HG03378 (cell line): ENCODE data around the gene IGSF9B.

Source experiments
- ATAC-seq: cut with Tn5 transposase; IDR thresholded peaks from one replicate; pipeline ENCODE4 v1.9.1; 2021; ENCODE audit warnings: mild to moderate bottlenecking, moderate library complexity; ENCODE audit not compliant: unreplicated experiment

IGSF9B gene

DNA sequence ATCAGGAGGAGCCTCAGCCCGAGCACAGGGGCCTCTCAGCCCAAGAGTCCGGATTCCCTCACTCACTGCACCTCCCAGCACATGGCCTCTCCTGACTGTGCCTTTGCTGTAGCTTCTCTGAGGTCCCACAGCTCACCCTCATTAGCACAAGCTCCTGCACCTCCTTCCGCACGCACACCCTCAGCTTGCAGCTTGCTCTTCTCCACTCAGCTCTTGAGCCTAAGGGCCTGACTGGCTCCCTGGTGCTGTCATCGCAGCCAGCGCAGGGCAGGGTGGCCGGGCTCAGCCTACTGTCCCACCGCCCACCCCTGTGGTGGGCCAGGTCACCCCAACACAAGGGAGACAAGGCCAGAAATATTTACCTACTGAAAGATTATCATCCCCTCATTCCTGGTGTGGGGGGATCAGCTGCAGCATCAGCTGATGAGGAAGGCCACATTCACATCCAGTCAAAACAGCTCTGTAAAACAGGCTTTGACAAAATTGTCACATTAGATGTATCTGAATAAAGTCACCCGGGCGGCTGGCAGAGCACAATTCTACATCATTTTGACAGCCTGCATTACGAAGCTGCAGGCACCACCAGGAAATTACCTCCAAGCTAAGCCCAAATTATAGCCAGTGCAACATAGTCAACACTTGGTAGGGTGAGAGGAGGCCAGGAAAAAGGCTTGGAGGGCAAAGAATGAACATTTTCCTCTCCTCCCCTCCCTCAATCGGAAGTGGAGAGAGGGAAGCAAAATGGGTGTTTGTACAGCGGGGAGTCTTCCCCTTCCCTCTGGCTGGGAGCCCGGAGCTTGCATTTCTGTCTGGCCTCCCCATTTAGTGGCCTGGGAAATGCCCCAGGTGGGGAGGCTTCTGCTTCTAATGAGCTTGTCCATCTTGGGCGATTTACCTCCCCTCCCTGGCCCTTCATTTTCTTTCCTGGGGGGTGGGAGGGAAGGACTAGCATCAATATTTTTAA is 29.5 kb upstream of the IGSF9B start:
- ATAC-seq, result no peak

DNA sequence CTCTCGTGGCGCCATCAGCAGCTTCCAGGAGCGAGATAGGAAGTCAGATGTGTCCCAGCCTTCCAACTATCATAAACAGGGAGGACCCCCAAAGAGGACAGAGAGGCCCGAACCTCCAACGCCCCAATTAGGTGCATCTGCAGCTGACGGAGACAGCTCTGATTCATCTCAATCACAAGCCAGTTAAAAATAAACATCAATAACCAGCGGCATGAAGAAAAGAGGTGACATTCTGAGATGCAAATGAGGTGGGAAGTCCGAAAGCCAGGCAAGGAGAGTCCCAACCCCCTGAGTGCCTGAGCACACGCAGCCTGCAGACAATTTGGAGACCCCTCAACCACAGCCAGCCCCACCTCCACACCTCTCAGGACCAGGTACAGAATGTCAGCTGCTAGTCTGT is 28.1 kb upstream of the IGSF9B start:
- ATAC-seq, result no peak

DNA sequence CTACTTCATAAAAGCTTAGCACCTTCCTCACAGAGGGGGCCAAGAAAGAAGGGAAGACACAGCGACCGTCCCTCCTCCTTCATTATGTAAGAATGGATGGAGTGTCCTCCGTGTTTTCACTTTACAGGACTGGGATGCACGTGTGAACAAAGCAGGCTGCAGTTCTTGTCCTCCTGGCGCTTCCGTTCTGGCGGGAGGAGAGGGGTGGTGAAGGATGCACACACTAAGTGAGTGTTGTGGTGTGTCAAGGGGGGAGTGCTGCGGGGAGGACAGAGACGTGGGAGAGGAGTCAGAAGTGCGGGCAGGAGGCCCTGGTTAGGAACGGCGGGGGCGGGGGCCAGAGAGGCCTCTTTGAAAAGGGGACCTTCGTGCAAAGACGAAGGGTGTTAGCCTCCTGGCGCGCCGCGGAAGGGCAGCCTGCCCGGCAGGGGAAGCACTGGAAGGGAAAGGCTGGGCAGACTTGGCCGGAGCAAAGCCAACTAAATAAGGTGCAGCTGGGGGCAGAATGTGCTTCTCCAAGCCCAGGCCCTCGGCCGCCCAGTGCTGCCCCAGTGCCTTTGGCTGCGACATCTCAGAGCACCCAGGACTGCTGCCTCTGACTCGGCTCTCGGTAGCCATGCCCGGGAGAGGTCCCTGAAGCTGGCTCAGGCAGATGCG is 27.0 kb upstream of the IGSF9B start:
- no peak for ATAC-seq

DNA sequence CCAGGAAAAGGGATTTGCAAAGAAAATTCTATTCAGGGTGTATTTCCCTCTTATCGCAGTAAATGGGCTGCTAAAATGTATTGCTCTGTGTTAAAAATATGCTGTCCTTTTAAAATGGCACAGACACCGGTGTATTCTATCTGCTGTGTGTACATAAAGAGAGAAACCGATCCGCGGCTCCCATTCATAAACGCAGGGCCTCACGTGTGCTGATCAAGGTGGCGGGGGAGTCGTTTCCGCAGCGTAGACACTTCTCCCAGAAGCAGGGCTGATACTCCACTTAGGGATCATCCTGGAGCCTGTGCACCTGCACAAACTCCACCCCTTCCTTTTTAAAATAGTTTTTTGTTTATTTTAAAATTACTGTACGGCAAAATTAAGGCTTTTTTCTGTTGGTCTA is 26.1 kb upstream of the IGSF9B start:
- ATAC-seq, result no peak

DNA sequence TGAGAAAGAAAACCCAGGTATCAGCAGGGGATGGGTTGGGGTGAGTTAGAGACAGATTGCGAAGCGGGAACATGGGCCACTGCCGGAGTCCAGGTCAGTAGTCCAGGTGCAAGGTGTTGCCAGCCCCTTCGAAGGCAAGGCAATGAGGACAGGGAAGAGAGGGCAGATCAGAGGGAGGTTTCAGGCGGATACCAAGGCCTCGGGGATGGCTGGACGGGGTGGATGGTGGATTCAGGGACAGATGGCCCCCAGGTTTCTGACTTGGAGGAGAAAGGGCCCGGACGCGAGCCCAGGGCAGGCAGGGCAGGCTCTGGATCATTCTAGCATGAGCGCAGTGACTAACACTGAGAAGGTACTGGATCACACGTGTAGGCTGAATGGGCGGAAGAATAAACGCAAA is 25.4 kb upstream of the IGSF9B start:
- ATAC-seq, result no peak

DNA sequence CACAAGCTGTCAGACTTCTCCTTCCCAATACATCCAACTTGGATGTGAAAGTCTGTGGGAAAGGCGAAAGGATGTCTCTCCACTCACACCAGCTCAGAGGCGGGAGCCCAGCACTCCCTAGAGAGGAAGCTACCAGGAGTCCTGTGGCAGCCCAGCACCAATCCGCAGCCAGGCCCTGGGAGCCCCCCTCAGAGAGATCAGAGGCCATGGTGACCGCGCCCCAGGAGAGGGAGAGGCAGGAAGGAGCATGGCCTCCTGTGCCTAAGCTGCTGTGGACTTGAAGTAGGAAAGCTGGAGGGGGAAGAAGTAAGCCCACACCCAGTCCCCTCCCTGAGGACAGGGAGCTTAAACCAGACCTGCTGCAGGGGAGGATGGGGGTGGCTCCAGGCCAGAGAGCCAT is 24.4 kb upstream of the IGSF9B start:
- ATAC-seq, result no peak

DNA sequence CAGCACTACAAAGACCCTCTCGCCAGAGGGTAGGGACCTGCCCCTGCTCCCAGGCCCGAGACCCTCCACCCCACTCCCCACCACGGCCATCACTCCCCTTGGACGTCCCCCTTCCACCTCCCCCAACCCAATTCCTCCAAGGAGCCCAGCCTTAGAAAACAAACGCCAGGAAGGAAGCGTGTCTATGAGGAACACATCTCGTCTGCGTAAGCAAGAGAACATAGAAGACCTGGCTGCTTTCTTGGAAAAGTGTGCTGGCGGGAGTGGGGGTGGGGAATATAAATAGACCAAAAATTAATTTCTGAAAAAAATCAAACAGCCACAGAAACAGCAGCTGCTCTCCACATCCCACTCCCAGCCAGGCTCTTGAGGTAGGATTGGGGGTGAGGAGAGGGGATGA is 23.9 kb upstream of the IGSF9B start:
- no peak for ATAC-seq

DNA sequence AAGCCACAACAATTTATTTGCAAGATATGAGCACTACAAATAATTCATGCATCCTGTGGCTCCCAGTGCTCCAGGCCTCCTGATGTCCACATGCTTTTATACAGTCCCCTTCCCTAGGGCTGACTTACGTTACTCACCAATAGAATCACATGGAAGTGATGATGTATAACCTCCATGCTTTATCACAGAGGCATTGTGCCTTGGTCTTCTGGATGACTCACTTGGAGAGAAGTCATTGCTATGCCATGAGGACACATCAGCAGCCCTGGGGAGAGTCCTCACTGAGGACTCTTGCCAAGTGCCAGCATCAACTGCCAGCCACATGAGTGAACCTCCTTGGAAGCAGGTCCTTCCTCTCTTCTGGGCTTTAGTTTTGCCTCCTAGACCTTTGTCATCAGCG is 22.0 kb upstream of the IGSF9B start:
- ATAC-seq, result no peak

DNA sequence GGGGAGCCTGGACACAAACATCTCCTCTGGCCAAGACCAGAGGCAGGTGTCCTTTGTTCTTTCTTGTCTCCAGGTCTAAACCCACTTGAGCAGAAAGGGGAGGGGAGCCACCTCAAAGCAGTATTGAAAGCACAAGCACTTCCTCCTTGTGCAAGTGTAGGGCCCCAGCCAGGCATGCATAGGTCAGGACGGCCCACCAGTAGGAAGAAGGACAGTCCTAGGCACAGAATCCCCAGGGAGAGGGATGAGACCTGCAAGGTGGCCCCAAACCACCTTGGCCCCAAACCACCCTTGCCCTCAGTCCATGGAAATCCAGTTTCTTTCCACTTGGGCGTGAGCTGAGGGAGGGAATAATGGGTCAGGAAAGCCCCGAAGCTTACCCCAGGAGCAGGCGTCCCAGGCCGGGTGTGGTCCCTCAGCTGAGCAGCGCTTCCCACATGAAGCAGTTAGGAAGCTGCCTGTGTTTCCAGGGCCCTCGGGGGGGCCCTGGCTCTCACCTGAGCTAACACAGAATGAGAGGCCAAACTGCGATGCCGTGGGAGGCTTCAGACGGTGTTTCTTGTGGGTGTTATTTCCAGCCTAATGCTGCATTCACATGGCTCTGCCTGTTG is 20.4 kb upstream of the IGSF9B start:
- peak; percentile 95 for ATAC-seq

DNA sequence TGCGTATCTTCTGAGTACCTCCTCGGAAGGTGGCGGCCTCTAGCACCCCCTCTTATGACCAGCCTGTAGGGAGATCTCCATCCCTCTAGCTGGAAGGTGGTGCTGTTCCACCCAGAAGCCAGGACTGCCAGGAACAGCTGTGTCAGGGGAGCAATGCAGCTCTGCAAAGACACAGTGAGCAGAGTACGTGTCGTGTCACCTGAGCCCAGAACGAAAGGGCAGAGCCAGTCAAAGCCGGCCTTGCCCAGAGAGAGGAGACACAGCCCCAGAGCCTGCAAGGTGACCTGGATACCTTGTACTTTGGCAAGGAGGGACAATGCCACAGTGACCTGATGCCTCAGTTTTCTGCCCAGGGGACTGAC is 18.7 kb upstream of the IGSF9B start:
- no peak for ATAC-seq

DNA sequence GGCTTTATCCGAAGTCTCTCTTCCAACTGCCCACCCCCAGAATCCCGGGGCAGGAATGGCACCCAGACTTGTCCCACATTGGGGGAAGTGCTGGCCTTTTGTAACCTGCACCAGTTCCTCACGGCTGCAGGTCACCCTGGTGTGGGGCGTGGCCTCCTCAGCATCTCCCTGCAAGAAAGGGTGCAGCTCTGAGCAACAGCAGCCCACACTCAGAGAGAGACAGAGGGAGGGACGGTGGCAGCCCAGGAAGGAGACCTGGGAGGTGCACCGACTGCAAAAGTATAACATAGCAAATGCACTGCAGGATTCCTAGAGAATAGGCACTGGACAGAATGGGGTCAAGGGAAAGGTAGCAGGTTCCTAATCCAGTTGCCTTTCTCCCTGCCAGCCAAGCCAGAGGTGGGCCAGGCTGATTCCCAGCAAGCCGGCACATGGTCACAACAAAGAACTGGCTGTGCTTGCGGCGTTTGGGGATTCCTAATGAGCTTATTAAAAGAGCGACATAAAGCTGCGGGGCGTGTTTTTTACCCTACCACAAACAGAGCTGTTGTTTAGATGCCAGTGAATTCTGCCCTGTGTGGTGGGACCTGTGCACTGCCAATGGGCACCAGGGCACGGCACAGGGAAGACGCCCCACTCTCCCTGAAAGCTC is 18.2 kb upstream of the IGSF9B start:
- ATAC-seq, result no peak

DNA sequence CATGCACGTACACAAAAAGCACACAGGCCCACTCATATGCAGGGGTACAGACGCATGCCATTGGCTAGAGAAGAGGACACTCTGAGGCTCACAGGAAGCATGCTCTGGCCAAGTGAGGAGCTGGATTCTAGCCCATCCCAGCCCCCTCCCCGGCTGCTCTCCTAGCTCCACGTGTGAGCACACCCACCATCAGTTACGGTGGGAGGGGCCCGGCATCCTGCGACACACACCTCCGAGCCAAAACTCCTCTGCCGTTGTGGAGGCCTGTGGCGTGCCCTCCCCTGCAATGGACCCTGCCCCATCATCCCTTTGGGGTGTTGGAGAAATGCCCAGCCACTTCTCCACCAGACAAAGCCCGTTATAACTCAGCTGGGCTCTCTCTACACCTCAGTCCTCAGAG is 15.1 kb upstream of the IGSF9B start:
- no peak for ATAC-seq

DNA sequence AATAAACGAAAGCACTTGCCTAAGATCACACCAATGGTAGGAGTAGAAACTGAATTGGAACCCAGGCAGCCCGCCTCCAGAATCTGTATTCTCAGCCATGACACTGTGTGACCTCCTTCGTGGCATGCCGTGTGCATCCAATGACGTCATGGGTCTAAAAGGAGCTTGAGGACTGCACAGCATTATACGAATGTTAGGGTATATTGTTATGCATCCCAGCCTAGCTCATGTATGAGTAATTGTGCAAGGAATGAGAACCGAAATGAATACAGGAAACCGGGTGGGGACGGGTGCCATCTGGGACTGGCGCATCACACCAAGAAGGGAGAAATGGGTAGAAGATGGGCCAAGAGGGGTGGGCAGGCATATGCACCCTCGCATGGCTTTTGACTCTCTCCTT is 12.3 kb upstream of the IGSF9B start:
- no peak for ATAC-seq

DNA sequence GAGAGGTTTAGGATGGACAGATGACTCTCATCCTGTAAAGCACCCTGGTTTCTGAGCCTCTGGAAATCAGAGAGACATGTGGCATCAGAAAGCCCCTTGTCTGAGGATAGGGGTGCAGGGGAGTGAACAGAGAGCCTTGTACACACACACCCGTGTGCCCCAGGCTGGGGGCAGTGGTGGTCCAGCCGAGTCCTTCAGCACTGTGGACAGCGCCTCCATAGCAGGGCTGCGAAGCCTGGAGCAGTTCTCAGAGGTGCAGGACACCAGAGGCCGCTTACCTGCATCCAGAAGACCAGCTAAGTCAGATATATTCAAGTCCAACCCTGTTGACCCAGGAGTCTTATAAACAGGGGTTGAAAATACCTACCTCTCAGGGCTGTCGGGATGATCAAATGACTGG is 11.5 kb upstream of the IGSF9B start:
- ATAC-seq, result no peak

DNA sequence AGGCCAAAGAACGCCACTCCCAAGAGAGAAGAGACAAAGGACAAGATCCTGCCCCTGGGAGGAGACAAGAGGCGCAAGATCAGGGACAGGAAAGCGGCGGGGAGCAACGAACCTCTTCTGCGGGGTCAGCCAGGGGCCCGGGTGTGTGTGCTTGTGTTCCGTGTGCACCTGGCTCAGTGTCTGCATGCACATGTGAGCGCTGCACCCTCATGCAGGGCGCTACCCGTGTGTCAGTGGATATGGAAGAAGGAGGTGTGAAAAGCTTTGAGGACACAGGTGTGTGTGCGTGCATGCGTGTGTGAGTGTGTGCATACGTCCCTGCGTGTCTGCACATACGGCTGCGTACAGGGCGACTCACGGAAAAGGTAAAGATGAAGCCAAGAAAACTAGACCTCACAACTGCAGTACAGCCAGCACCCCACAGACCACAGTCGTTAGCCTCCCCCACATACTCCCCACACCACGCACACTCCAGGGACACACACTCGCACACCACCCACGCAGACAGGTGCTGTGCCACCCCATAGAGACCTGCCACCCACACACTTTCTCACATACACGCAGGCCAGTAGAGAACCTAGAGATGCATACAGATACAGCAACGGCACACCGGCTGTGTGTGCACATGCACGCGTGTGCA is 11.0 kb upstream of the IGSF9B start:
- no peak for ATAC-seq

DNA sequence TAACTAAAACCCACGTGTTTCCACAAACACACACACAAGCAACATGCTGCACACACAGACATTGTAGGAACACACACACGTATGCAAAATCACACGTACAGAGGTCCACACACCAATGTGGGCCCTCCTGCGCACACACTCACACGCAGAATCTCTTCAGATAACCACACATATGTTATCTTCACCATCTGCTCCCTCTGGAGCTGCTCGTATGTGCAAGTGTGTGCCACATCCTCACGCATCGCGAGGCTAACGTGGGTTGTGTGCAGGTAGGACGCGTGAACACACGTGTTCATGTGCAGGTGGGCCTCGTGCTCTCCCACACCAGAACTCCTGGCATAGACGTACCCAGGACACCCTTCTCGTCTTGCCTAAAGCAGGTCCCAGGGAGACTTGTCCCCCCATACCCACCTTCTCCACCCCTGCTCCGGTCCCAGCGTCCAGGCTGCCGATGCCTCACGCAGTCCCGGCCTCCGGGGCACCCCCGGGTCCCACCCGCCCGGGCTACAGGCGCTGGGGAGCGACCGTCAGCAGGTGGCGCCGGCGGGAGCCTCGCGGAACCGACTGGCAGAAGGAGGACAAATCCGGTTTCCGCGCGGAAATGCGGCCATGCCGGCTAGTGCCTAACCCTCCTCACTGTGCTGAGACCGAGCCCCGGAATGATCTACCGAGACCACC is 10.3 kb upstream of the IGSF9B start:
- no peak for ATAC-seq

DNA sequence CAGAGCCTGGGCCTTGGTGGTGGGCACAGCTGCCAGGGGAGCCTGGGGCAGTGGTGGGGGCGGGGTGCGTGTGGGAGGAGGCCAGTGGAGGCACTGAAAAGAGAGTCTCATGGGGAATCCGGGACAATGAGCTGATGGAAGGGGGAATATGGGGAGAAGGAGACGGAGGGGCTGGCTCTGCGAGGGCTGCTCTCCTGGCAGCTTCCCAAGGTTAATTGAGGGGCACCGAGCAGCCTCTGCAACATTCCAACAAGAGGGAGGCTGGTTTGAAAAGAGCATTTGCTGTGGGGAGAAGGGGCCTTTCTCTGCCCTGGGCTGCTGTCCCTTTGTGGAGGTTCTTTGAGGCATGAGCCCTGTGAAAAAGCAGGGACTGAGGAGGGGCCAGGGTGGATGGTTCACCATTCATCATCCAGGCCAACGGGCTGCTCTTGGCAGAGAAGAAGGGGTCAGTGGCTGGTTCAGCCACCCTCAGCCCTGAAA is 9.4 kb upstream of the IGSF9B start:
- no peak for ATAC-seq

DNA sequence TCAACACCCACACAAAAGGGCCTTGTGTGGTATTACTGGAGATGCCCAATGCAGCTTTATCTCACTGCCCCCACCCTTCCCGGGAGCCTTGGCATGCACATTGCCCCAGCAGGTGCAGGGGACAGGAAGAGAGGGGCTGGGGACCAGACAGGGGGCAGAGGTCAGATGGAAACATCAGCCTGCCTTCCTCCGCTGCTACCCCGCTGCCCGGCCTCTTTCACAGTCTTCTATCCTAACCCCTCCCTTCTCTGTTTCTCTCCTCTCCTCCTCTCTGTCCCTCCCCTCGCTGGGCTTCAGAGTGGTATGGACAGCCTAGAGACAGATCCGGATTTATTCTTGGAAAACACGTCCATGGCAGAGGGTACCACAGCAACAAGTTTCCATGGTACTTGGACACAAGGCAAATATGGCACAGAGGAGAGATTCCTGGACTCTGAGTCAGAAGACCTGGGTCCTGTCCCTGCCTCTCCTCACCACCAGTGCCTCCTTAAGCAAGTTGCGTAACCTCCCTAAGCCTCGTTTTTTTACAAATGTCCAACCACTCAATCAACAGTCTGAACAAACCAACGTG is 8.3 kb upstream of the IGSF9B start:
- ATAC-seq, result no peak

DNA sequence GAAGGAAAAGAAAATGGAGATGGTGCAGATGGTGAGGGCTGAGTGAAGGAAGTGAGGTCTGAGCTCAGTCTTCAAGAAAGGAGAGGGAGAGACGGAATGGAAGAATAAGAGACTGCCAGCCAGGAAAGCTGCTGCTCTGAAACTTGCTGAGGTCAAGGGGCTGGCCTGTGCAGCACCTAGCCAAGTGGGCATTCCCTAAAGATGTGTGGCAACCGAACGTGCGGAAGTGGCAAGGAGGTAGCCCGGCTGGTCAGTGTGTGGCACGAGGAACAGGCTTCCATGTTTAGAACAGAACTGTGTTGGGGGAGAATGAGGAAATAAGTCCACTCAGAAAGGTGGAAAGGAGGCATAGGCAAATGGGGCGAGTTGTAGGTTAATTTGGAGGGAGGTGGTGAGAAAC is 7.6 kb upstream of the IGSF9B start:
- no peak for ATAC-seq

DNA sequence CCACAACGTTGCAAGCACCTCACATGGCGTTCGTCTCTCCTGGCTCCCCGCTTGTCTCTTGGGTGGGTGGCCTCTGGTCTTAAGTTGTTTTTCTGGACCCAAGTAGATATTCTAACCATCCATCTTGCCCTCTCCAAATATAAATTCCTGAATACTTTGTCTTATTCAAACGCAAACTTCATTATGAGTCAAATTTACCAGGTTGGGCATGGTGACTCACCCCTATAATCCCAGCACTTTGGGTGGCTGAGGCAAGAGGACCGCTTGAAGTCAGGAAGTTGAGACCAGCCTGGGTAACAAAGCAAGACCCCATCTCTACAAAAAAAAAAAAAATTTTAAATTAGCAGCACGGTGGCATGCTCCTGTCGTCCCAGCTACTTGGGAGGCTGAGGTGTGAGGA is 5.1 kb upstream of the IGSF9B start:
- ATAC-seq, result no peak
